Measurements from ENCODE around the gene GRK5. TPM values are rescaled to one million over a fixed set of nuclear protein-coding genes. Genes with fewer than 3 reads are reported as not detected.

GRK5 gene
- total and polyA plus RNA-seq, 3 experiments from 2014 or later = 7.7 to 13.8 (median 13.6) TPM

DNA sequence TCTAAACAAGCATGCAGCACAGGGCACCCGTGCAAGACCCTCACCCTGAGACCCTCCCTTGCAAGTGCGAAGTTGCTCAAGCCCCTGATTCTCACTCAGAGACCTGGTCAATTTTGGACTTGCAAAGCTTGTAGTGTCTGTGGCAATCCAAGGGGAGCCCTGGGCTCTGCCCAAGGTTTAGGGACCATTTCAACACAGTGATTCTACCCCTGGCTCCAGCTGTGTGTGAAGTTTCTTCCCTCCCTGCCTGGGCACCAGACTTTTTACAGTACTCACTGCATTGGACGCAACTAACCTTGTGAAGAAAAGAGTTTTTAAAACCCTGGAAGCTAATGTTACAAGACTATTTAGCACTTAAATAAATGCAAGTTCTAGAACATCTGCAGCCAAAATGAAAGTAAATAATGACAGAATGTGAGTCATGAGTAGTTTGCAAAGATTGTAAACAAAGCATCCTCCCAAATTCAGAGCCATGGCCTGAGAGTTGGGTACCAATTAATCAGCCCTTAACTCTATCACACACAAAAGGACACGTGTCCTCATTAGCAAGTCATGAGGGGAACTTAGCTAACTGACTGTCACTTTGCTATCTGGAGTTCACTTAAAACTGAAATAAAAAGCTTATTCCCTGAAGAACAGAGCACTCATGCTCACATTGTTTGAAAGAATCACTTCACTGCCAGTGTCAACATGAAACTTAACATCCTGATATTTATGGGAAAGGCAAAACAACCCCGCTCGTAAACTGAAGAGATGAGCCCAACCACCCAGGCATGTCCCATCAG is 287.1 kb downstream of the GRK5 start:
- Mint-ChIP-seq H3K27ac (peak overlapping the region; percentile 56 to 94 (median 90)), H3K36me3 (peaks cover 0 to 11% (median 3%) of the 10 kb centered on the region in 3 donors), H3K9me3 (no peaks in the 10 kb centered on the region), H3K4me3 (peak overlapping the region in 5 of 7 donors; percentile 10 to 52 (median 24)), H3K4me1 (peaks cover 49 to 71% (median 58%) of the 10 kb centered on the region in 3 donors), H3K27me3 (no peaks in the 10 kb centered on the region)
- H3K4me3 ChIP-seq (ENCODE audit: low read length) = no peak overlapping the region
- H3K27ac ChIP-seq (ENCODE audit: low read depth, low read length) = no peak overlapping the region
- no peaks in the 10 kb centered on the region for H3K27me3 ChIP-seq (ENCODE audit: insufficient read depth, low read length, poor library complexity, severe bottlenecking)
- no peaks in the 10 kb centered on the region for H3K9me3 ChIP-seq (ENCODE audit: low read length)
- ChIA-PET CTCF (interaction anchor here (0.7 to 2.2 kb wide), 8 partner anchors 9 to 288 kb away, joined by 3 to 11 read pairs (median 3); partner anchors contain the start of gene RGS10), POLR2A (interaction anchor here (0.7 to 1.1 kb wide), 4 partner anchors 9 to 23 kb away, joined by 3 to 4 read pairs (median 3); no protein-coding TSS in a partner anchor)
- H3K36me3 ChIP-seq (ENCODE audit: insufficient read depth, low read length) = peaks cover 2% of the 10 kb centered on the region
- no peak for DNase-seq
- H3K4me1 ChIP-seq (ENCODE audit: insufficient read depth, low read length) = peaks cover 51% of the 10 kb centered on the region

DNA sequence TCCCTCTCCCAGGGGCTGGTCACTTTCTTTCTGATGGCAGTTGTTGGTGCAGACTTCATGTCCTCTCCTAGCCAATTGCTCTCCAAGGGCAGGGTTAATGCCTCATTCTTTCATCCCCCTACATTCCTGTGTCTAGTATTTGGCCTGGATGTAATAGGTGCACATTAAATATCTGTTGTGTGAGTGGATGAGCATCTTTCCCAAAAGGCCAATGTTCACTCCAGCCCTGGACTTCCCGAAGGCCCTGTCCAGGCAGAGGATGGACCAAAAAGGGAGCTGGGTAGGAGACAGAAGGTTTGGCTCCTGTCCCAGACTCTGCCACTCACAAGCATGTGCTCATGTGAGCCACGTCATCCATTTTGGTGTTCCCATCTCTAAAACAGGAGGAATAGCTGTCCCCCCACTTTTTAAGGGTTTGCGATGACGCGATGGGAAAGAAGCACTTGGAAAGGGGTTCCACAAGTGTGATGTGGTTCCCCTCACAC is 287.7 kb downstream of the GRK5 start:
- POLR2A ChIA-PET = interaction anchor here (0.8 to 1.0 kb wide), 2 partner anchors 17 to 23 kb away, joined by 3 to 4 read pairs; no protein-coding TSS in a partner anchor
- no peaks in the 10 kb centered on the region for H3K9me3 ChIP-seq (ENCODE audit: low read length)
- Mint-ChIP-seq H3K27me3 (no peaks in the 10 kb centered on the region), H3K4me1 (peaks cover 45 to 71% (median 58%) of the 10 kb centered on the region in 3 donors), H3K36me3 (peaks cover 0 to 17% (median 3%) of the 10 kb centered on the region in 3 donors), H3K9me3 (no peaks in the 10 kb centered on the region), H3K27ac (peak overlapping the region; percentile 56 to 94 (median 90)), H3K4me3 (peak overlapping the region in 2 of 7 donors; percentile 40 to 43)
- peaks cover 51% of the 10 kb centered on the region for H3K4me1 ChIP-seq (ENCODE audit: insufficient read depth, low read length)
- CTCF ChIA-PET = interaction anchor here (1.0 to 2.2 kb wide), 3 partner anchors 9 to 286 kb away, joined by 3 to 11 read pairs (median 3); partner anchors contain the start of gene RGS10
- no peak overlapping the region for H3K4me3 ChIP-seq (ENCODE audit: low read length)
- H3K36me3 ChIP-seq (ENCODE audit: insufficient read depth, low read length) = peaks cover 6% of the 10 kb centered on the region
- no peak for DNase-seq
- H3K27me3 ChIP-seq (ENCODE audit: insufficient read depth, low read length, poor library complexity, severe bottlenecking) = no peaks in the 10 kb centered on the region
- H3K27ac ChIP-seq (ENCODE audit: low read depth, low read length) = no peak overlapping the region

DNA sequence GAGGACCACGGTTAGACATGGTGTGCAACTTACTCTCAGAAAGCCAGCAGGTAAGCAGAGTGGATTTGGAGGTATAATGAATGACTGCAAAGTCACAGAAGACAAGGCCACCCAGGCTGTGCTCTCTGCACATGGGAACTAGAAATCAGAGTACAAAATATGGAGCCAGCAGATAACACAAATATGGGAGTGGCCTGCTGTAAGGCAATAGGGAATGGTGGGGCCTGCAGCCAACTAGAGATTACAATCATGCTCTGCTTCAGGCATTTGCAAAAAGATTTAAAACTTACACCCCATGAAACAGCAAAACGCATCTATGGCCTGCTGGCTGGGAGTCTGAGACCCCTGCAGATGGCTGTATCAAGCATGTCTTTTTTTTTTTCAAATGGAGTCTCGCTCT is 288.2 kb downstream of the GRK5 start:
- H3K4me3 Mint-ChIP-seq = no peak overlapping the region
- H3K27me3 Mint-ChIP-seq = no peaks in the 10 kb centered on the region
- peaks cover 48 to 74% (median 60%) of the 10 kb centered on the region in 3 donors for H3K4me1 Mint-ChIP-seq
- Histone ChIP-seq H3K36me3 (ENCODE audit: insufficient read depth, low read length) (peaks cover 6% of the 10 kb centered on the region), H3K4me1 (ENCODE audit: insufficient read depth, low read length) (peaks cover 52% of the 10 kb centered on the region), H3K27ac (ENCODE audit: low read depth, low read length) (no peak overlapping the region), H3K4me3 (ENCODE audit: low read length) (no peak overlapping the region), H3K9me3 (ENCODE audit: low read length) (no peaks in the 10 kb centered on the region), H3K27me3 (ENCODE audit: insufficient read depth, low read length, poor library complexity, severe bottlenecking) (no peaks in the 10 kb centered on the region)
- POLR2A ChIA-PET = no interaction called here
- DNase-seq = no peak
- H3K36me3 Mint-ChIP-seq = peaks cover 0 to 18% (median 3%) of the 10 kb centered on the region in 3 donors
- CTCF ChIA-PET = interaction anchor here (2.2 kb wide), 1 partner anchor 47 kb away, joined by 11 read pairs; the partner anchor contains the start of gene RGS10
- H3K9me3 Mint-ChIP-seq = no peaks in the 10 kb centered on the region
- H3K27ac Mint-ChIP-seq = peak overlapping the region; percentile 42 to 90 (median 62)

GRCh38 chr10:119496273-119496672 is 288.9 kb downstream of the GRK5 start:
- no peak overlapping the region for H3K4me3 Mint-ChIP-seq
- Histone ChIP-seq H3K36me3 (ENCODE audit: insufficient read depth, low read length) (peaks cover 6% of the 10 kb centered on the region), H3K27ac (ENCODE audit: low read depth, low read length) (no peak overlapping the region), H3K4me3 (ENCODE audit: low read length) (no peak overlapping the region), H3K27me3 (ENCODE audit: insufficient read depth, low read length, poor library complexity, severe bottlenecking) (no peaks in the 10 kb centered on the region), H3K4me1 (ENCODE audit: insufficient read depth, low read length) (peaks cover 59% of the 10 kb centered on the region), H3K9me3 (ENCODE audit: low read length) (no peaks in the 10 kb centered on the region)
- peaks cover 56 to 81% (median 68%) of the 10 kb centered on the region in 3 donors for H3K4me1 Mint-ChIP-seq
- POLR2A ChIA-PET = no interaction called here
- no peak for DNase-seq
- H3K27ac Mint-ChIP-seq = peak overlapping the region in 6 of 8 donors; percentile 47 to 79 (median 70)
- H3K9me3 Mint-ChIP-seq = no peaks in the 10 kb centered on the region
- CTCF ChIA-PET = no interaction called here
- H3K36me3 Mint-ChIP-seq = peaks cover 0 to 18% (median 3%) of the 10 kb centered on the region in 3 donors
- no peaks in the 10 kb centered on the region for H3K27me3 Mint-ChIP-seq

DNA sequence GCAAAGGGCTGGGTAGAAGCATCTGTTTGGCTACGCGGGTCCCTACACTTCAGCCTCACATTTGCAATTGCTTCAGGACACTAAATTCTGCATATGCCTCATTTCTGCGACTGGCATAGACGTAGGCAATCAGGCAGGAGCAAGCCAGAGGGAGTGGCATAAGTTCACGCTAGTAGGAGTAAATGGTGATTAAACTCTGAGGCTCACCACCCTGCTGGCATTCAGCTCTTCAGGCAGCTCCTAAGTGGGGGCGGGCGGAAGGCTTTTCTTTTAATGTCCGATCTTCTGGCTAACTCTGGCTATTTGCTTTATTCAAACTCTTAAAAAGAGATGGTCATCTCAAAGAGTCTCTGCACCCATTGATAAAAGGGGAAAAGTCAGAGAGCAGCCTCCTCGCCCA is 289.9 kb downstream of the GRK5 start:
- Mint-ChIP-seq H3K4me1 (peaks cover 61 to 84% (median 75%) of the 10 kb centered on the region in 3 donors), H3K36me3 (peaks cover 0 to 22% (median 5%) of the 10 kb centered on the region in 3 donors), H3K27me3 (no peaks in the 10 kb centered on the region), H3K27ac (peak overlapping the region in 2 of 8 donors; percentile 17 to 45), H3K4me3 (peak overlapping the region in 1 of 7 donors; percentile 40), H3K9me3 (no peaks in the 10 kb centered on the region)
- H3K9me3 ChIP-seq (ENCODE audit: low read length) = no peaks in the 10 kb centered on the region
- H3K4me3 ChIP-seq (ENCODE audit: low read length) = no peak overlapping the region
- no peak overlapping the region for H3K27ac ChIP-seq (ENCODE audit: low read depth, low read length)
- H3K27me3 ChIP-seq (ENCODE audit: insufficient read depth, low read length, poor library complexity, severe bottlenecking) = no peaks in the 10 kb centered on the region
- POLR2A ChIA-PET = no interaction called here
- CTCF ChIA-PET = interaction anchor here (0.8 kb wide), 1 partner anchor 7 kb away, joined by 3 read pairs; no protein-coding TSS in a partner anchor
- H3K4me1 ChIP-seq (ENCODE audit: insufficient read depth, low read length) = peaks cover 69% of the 10 kb centered on the region
- peaks cover 6% of the 10 kb centered on the region for H3K36me3 ChIP-seq (ENCODE audit: insufficient read depth, low read length)
- no peak for DNase-seq

GRCh38 chr10:119498889-119499676 is 291.7 kb downstream of the GRK5 start:
- no peaks in the 10 kb centered on the region for H3K9me3 Mint-ChIP-seq
- Histone ChIP-seq H3K27ac (ENCODE audit: low read depth, low read length) (no peak overlapping the region), H3K4me3 (ENCODE audit: low read length) (no peak overlapping the region), H3K27me3 (ENCODE audit: insufficient read depth, low read length, poor library complexity, severe bottlenecking) (no peaks in the 10 kb centered on the region), H3K4me1 (ENCODE audit: insufficient read depth, low read length) (peaks cover 76% of the 10 kb centered on the region), H3K9me3 (ENCODE audit: low read length) (no peaks in the 10 kb centered on the region), H3K36me3 (ENCODE audit: insufficient read depth, low read length) (peaks cover 13% of the 10 kb centered on the region)
- peak overlapping the region; percentile 42 to 99 (median 83) for H3K27ac Mint-ChIP-seq
- peaks cover 68 to 89% (median 81%) of the 10 kb centered on the region in 3 donors for H3K4me1 Mint-ChIP-seq
- peaks cover 0 to 28% (median 5%) of the 10 kb centered on the region in 3 donors for H3K36me3 Mint-ChIP-seq
- ChIA-PET CTCF (interaction anchor here (0.9 to 1.5 kb wide), 2 partner anchors 13 to 44 kb away, joined by 3 to 6 read pairs; partner anchors contain the start of gene RGS10), POLR2A (no interaction called here)
- H3K4me3 Mint-ChIP-seq = peak overlapping the region in 4 of 7 donors; percentile 6 to 41 (median 25)
- no peaks in the 10 kb centered on the region for H3K27me3 Mint-ChIP-seq
- DNase-seq = peak in 1 of 5 donors; percentile 70

- no peak overlapping the region for H3K4me3 ChIP-seq (ENCODE audit: low read length)
- POLR2A ChIA-PET = interaction anchor here (0.6 to 1.0 kb wide), 3 partner anchors 10 to 365 kb away, joined by 3 to 4 read pairs (median 3); no protein-coding TSS in a partner anchor
- no peaks in the 10 kb centered on the region for H3K27me3 ChIP-seq (ENCODE audit: insufficient read depth, low read length, poor library complexity, severe bottlenecking)
- Mint-ChIP-seq H3K27ac (peak overlapping the region in 7 of 8 donors; percentile 61 to 99 (median 86)), H3K9me3 (no peaks in the 10 kb centered on the region), H3K36me3 (peaks cover 0 to 34% (median 5%) of the 10 kb centered on the region in 3 donors), H3K27me3 (no peaks in the 10 kb centered on the region), H3K4me3 (peak overlapping the region in 4 of 7 donors; percentile 6 to 41 (median 25)), H3K4me1 (peaks cover 67 to 89% (median 81%) of the 10 kb centered on the region in 3 donors)
- H3K9me3 ChIP-seq (ENCODE audit: low read length) = no peaks in the 10 kb centered on the region
- DNase-seq = no peak
- no peak overlapping the region for H3K27ac ChIP-seq (ENCODE audit: low read depth, low read length)
- peaks cover 76% of the 10 kb centered on the region for H3K4me1 ChIP-seq (ENCODE audit: insufficient read depth, low read length)
- peaks cover 16% of the 10 kb centered on the region for H3K36me3 ChIP-seq (ENCODE audit: insufficient read depth, low read length)
- CTCF ChIA-PET = interaction anchor here (0.7 to 4.7 kb wide), 6 partner anchors 10 to 54 kb away, joined by 3 to 24 read pairs (median 4); partner anchors contain the start of gene RGS10
Observed at GRCh38 chr10:119499677-119500002, 292.3 kb downstream of the GRK5 start.

Measured in CD8-positive, alpha-beta memory T cell (primary cell).